GM12874 (cell line): ENCODE data around the gene RAB15.

Experiments
- TF ChIP-seq, protein P1 (sequence below): IDR thresholded peaks from 2 replicates; pipeline ENCODE4 v1.5.1; 2011; ENCODE audit warnings: low read depth, mild to moderate bottlenecking, control low read depth, low read length, moderate library complexity; ENCODE audit not compliant: insufficient read depth

RAB15 gene

DNA sequence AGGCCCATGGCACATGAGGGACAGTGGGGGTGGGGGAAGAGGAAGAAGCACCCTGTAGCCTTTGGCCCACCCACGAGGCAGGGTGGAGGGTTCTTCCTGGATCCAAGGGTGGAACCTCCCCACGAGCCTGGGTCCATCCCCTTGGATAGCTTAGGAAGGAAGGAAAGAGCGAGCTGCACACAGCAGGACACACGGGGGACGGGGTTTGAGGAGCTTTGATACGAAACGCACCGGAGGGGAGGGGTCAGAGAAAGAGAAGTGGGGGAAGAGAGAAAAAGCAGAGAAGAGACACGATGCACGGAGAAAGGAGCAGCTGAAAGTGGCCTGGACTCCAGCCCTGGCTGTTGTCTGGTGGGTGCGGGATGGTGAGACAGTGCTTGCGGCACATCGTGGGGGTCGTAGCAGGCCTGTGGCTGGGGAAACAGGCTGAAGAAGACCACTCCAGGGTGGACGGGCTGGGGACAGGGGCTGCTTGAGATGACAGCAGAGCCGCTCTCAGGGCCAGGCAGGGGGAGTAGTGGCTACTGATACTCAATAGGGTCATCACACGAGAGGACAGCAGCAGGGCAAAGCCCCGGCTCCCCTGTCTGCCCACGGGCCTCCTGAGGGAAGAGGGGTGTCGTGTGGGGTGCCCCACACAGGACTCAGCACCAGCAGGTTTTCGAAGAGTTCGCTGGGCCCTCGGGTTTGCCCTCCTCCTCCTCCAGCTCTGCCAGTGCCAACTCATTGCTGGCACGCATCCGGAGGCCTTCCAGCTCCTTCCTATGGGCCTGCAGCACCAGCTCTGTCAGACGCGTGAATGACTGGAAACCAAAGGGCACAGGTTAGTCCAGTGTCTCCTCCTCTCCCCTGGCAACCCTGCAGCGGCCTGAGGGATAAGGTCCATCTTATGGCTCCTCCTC is 24.2 kb downstream of the RAB15 start:
- TF ChIP-seq, protein P1, sequence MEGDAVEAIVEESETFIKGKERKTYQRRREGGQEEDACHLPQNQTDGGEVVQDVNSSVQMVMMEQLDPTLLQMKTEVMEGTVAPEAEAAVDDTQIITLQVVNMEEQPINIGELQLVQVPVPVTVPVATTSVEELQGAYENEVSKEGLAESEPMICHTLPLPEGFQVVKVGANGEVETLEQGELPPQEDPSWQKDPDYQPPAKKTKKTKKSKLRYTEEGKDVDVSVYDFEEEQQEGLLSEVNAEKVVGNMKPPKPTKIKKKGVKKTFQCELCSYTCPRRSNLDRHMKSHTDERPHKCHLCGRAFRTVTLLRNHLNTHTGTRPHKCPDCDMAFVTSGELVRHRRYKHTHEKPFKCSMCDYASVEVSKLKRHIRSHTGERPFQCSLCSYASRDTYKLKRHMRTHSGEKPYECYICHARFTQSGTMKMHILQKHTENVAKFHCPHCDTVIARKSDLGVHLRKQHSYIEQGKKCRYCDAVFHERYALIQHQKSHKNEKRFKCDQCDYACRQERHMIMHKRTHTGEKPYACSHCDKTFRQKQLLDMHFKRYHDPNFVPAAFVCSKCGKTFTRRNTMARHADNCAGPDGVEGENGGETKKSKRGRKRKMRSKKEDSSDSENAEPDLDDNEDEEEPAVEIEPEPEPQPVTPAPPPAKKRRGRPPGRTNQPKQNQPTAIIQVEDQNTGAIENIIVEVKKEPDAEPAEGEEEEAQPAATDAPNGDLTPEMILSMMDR: no peak

DNA sequence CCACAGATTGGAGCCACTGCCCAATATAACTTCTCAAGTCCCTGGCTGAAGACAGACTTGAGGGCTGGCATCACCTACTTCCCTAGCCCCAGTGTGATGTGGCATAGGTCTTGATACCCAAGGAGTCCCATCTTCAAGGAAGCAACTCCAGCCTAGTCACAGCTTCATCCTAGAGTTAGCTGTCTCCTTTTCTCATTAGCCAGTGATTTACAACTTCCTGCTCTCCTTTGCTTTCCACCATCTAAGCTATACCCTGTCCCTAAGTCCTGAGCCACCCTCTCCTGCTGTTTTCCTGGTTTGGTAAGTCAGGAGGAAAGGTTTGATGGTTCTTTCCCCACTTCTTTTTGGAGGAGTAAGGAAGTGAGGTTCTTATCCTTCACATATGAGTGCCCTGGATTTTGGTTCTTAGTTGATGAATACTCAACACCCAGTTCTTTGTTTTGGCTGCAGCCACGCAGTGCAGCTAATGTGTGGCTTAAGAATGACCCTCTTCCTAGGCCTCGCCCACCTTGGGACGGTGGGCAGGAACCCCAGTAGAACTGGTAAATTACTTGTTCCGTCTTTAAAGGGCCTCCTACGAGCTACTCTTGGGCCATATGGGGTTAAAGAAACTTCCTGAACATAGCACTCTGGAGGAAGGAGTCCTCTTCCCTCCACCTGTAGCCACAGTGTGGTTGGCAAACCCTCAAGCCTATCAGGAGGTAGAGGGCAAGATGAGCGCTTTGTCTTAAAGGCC is 25.7 kb downstream of the RAB15 start:
- TF ChIP-seq, protein P1: no peak

GRCh38 chr14:64945431-64946178 is 26.5 kb downstream of the RAB15 start:
- TF ChIP-seq, protein P1: no peak

GRCh38 chr14:64944861-64945260 is 27.3 kb downstream of the RAB15 start:
- TF ChIP-seq, protein P1: no peak

DNA sequence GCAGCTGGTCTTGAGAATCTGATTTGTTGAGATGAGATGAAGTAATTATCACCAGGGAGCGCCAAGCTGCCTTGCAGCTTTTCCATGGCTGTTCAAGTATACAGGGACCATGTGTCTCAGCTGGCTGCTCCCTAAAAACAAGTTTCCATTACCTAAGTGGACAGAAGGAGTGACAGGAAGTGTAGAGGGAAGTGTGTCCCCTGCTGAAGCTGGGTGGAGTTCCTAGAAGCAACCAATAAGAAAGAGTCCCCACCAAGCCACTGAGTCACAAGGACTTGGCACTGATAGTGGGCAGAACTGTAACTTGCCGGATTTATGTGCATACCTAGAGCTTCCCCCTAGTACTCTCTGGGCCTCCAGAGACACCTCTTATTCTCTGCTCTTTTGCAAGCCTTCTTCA is 28.1 kb downstream of the RAB15 start:
- TF ChIP-seq, protein P1: no peak

GRCh38 chr14:64943556-64943955 is 28.6 kb downstream of the RAB15 start:
- TF ChIP-seq, protein P1: no peak
